ENCODE measurements around the gene KCNS1. TPM values are rescaled to one million over a fixed set of nuclear protein-coding genes. Genes with fewer than 3 reads are reported as not detected.

KCNS1 gene
- total RNA-seq, 2 donors from 2014 or later = not detected

- no peak for ATAC-seq
Observed at GRCh38 chr20:45113865-45114264, 12.9 kb upstream of the KCNS1 start.

GRCh38 chr20:45112754-45113153, 11.8 kb upstream of the KCNS1 start:
- TF ChIP-seq CTCF (IDR thresholded peaks at IDR 0.05) (no peak), POLR2A (IDR thresholded peaks at IDR 0.05) (no peak)
- Histone ChIP-seq H3K4me3 (no peak overlapping the region), H3K4me1 (no peaks in the 10 kb centered on the region), H3K27ac (no peak overlapping the region), H3K27me3 (no peaks in the 10 kb centered on the region), H3K36me3 (replicated peaks in 1 of 2; ENCODE audit: insufficient read depth in 1 of 2, low read depth in 2 of 2) (no peaks in the 10 kb centered on the region), H3K9me3 (no peaks in the 10 kb centered on the region)
- ATAC-seq = no peak
- intact Hi-C loops (cut with DNase I) = no loop called here
- no peak for DNase-seq

More at GRCh38 chr20:45113865-45114264, 12.9 kb upstream of the KCNS1 start:
- Histone ChIP-seq H3K9me3 (no peaks in the 10 kb centered on the region), H3K27ac (no peak overlapping the region), H3K4me3 (no peak overlapping the region), H3K36me3 (replicated peaks in 1 of 2; ENCODE audit: insufficient read depth in 1 of 2, low read depth in 2 of 2) (no peaks in the 10 kb centered on the region), H3K4me1 (no peaks in the 10 kb centered on the region), H3K27me3 (no peaks in the 10 kb centered on the region)
- WGBS, 2 donors = 85 to 93% methylated on average over 3 of the region's 3 CpGs
- TF ChIP-seq POLR2A (IDR thresholded peaks at IDR 0.05) (no peak), CTCF (IDR thresholded peaks at IDR 0.05) (no peak)
- intact Hi-C loops (cut with DNase I) = no loop called here
- no peak for DNase-seq

- DNase-seq = no peak
- no peak overlapping the region for H3K4me3 ChIP-seq
- no peaks in the 10 kb centered on the region for H3K36me3 ChIP-seq (replicated peaks in 1 of 2; ENCODE audit: insufficient read depth in 1 of 2, low read depth in 2 of 2)
- no peaks in the 10 kb centered on the region for H3K27me3 ChIP-seq
- ATAC-seq = no peak
- TF ChIP-seq POLR2A (IDR thresholded peaks at IDR 0.05) = no peak
- TF ChIP-seq CTCF (IDR thresholded peaks at IDR 0.05) = peak; percentile 19 to 50 (median 30)
- no peaks in the 10 kb centered on the region for H3K9me3 ChIP-seq
- intact Hi-C loops (cut with DNase I) = no loop called here
- no peak overlapping the region for H3K27ac ChIP-seq
- 42 to 47% methylated on average over 17 of the region's 17 CpGs for WGBS, 2 donors
- no peaks in the 10 kb centered on the region for H3K4me1 ChIP-seq
Observed at GRCh38 chr20:45111799-45112471, 11.0 kb upstream of the KCNS1 start.

GRCh38 chr20:45111285-45111684, 10.4 kb upstream of the KCNS1 start:
- WGBS, 2 donors = 49 to 51% methylated on average over 11 of the region's 11 CpGs
- ATAC-seq (no peak), DNase-seq (no peak)
- no peaks in the 10 kb centered on the region for H3K36me3 ChIP-seq (replicated peaks in 1 of 2; ENCODE audit: insufficient read depth in 1 of 2, low read depth in 2 of 2)
- TF ChIP-seq POLR2A (IDR thresholded peaks at IDR 0.05) = no peak
- no peak for TF ChIP-seq CTCF (IDR thresholded peaks at IDR 0.05)
- no peaks in the 10 kb centered on the region for H3K9me3 ChIP-seq
- intact Hi-C loops (cut with DNase I) = no loop called here
- H3K27ac ChIP-seq = no peak overlapping the region
- H3K27me3 ChIP-seq = no peaks in the 10 kb centered on the region
- no peaks in the 10 kb centered on the region for H3K4me1 ChIP-seq
- H3K4me3 ChIP-seq = no peak overlapping the region

GRCh38 chr20:45110301-45110700, 9.4 kb upstream of the KCNS1 start:
- ATAC-seq (no peak), DNase-seq (no peak)
- Histone ChIP-seq H3K27me3 (no peaks in the 10 kb centered on the region), H3K36me3 (replicated peaks in 1 of 2; ENCODE audit: insufficient read depth in 1 of 2, low read depth in 2 of 2) (no peaks in the 10 kb centered on the region), H3K27ac (no peak overlapping the region), H3K4me1 (no peaks in the 10 kb centered on the region), H3K4me3 (no peak overlapping the region), H3K9me3 (no peaks in the 10 kb centered on the region)
- intact Hi-C loops (cut with DNase I) = no loop called here
- 81 to 85% methylated on average over 9 to 11 of the region's 11 CpGs for WGBS, 2 donors
- no peak for TF ChIP-seq POLR2A (IDR thresholded peaks at IDR 0.05)
- no peak for TF ChIP-seq CTCF (IDR thresholded peaks at IDR 0.05)

Measured in body of pancreas (tissue), 4 donors.